ENCODE measurements around the gene ZNF654.
"Not testable (repeated sequence)": the region's sequence is repeated elsewhere in the genome, so short reads cannot be mapped to it uniquely, and the experiment has no call there.

The ZNF654 gene

GRCh38 chr3:88058581-88059379 lies at the start of gene ZNF654, which contains the start of gene CGGBP1:
Gene ZNF654, plus strand, starts transcription at chr3:88059255. Its CDS starts 65 bp downstream, at chr3:88059320.
Gene CGGBP1, minus strand, starts transcription at chr3:88059005. Its CDS starts 3,029 bp downstream, at chr3:88055976.
- peak; percentile 99 for DNase-seq

GRCh38 chr3:88010810-88011209 lies 48.2 kb upstream of the ZNF654 start:
- no peak for DNase-seq

- no peak for DNase-seq
These were observed 45.5 kb upstream of the ZNF654 start for GRCh38 chr3:88013592-88013991.

GRCh38 chr3:88015656-88016055 lies 43.4 kb upstream of the ZNF654 start:
- not testable (repeated sequence) for DNase-seq

GRCh38 chr3:88019024-88019423 lies 40.0 kb upstream of the ZNF654 start:
- no peak for DNase-seq

GRCh38 chr3:88025001-88025552 lies 34.0 kb upstream of the ZNF654 start:
- DNase-seq = no peak

- no peak for DNase-seq
These were observed 30.2 kb upstream of the ZNF654 start for GRCh38 chr3:88028876-88029275.

GRCh38 chr3:88030210-88030609 lies 28.8 kb upstream of the ZNF654 start:
- no peak for DNase-seq

GRCh38 chr3:88031642-88032077 lies 27.4 kb upstream of the ZNF654 start:
- DNase-seq = no peak

GRCh38 chr3:88032245-88032644 lies 26.8 kb upstream of the ZNF654 start:
- DNase-seq = no peak

- DNase-seq = no peak
These were observed 26.0 kb upstream of the ZNF654 start for GRCh38 chr3:88033079-88033478.

- DNase-seq = no peak
These were observed 25.2 kb upstream of the ZNF654 start for GRCh38 chr3:88033808-88034207.

- no peak for DNase-seq
These were observed 24.4 kb upstream of the ZNF654 start for GRCh38 chr3:88034491-88035275.

- no peak for DNase-seq
These were observed 22.8 kb upstream of the ZNF654 start for GRCh38 chr3:88036221-88036620.

- no peak for DNase-seq
These were observed 20.5 kb upstream of the ZNF654 start for GRCh38 chr3:88038566-88038965.

- DNase-seq = no peak
These were observed 18.5 kb upstream of the ZNF654 start for GRCh38 chr3:88040529-88040928.

GRCh38 chr3:88041005-88041404 lies 18.1 kb upstream of the ZNF654 start:
- DNase-seq = no peak

- no peak for DNase-seq
These were observed 14.6 kb upstream of the ZNF654 start for GRCh38 chr3:88044411-88044810.

- no peak for DNase-seq
These were observed 12.3 kb upstream of the ZNF654 start for GRCh38 chr3:88046766-88047165.

GRCh38 chr3:88057630-88058305 lies 1.3 kb upstream of the ZNF654 start:
- no peak for DNase-seq

- no peak for DNase-seq
These were observed 812 bp upstream of the ZNF654 start for GRCh38 chr3:88058306-88058580.

- no peak for DNase-seq
These were observed 520 bp downstream of the ZNF654 start for GRCh38 chr3:88059380-88060170.

All from activated CD8-positive, alpha-beta memory T cell treated with anti-CD3 and anti-CD28 coated beads, Interleukin-2, amount 50 U/mL, for 4 hours (primary cell).